A673 (cell line): Measurements from ENCODE around the gene ODC1. TPM values are rescaled to one million over a fixed set of nuclear protein-coding genes. Genes with fewer than 3 reads are reported as not detected.

Experiments used
- BruUV-seq: library from RNA; stranded (reverse); fragments of 400-500 nt; replicated peaks from 2 replicates; lab custom pipeline; 2021; lab: Mats Ljungman, UMichigan
- CTCF ChIA-PET: fragments of 300-600 bp; sonication (Branson Sonifier 250); formaldehyde crosslinking; loops from one replicate; lab custom pipeline; 2022; ENCODE audit warnings: antibody characterized with exemption; lab: Charles Lee
- POLR2A ChIA-PET: fragments of 300-600 bp; sonication (Branson Sonifier 250); formaldehyde crosslinking; loops from one replicate; lab custom pipeline; 2022; ENCODE audit warnings: antibody characterized with exemption; ENCODE audit not compliant: low non-redundant PET; lab: Charles Lee
- DNase-seq: peaks from one replicate; pipeline ENCODE4 v3.0.0-alpha.2; 2015; ENCODE audit warnings: low spot score
- H3K27ac ChIP-seq: fragments of 200-600 bp; sonication (generic); 2 replicates; pipeline ENCODE4 v1.5.1; 2016; ENCODE audit warnings: mixed run types, low read depth, mild to moderate bottlenecking, mixed read lengths, antibody characterized with exemption, low read length; ENCODE audit not compliant: poor library complexity, severe bottlenecking
- H3K27me3 ChIP-seq: fragments of 200-600 bp; sonication (generic); replicated peaks from 2 replicates; pipeline ENCODE4 v1.6.1; 2017; ENCODE audit warnings: mixed run types, low read depth, mild to moderate bottlenecking, mixed read lengths, antibody characterized with exemption, low read length; ENCODE audit not compliant: insufficient read depth, poor library complexity
- H3K36me3 ChIP-seq: fragments of 200-600 bp; sonication (generic); 2 replicates; pipeline ENCODE4 v1.6.1; 2016; ENCODE audit warnings: mixed run types, mild to moderate bottlenecking, mixed read lengths, antibody characterized with exemption, low read length; ENCODE audit not compliant: insufficient read depth, poor library complexity, severe bottlenecking
- H3K4me1 ChIP-seq: fragments of 200-600 bp; sonication (generic); 2 replicates; pipeline ENCODE4 v1.6.1; 2017; ENCODE audit warnings: mixed run types, mild to moderate bottlenecking, mixed read lengths, antibody characterized with exemption, low read length; ENCODE audit not compliant: insufficient read depth, poor library complexity, severe bottlenecking
- H3K4me3 ChIP-seq: fragments of 200-600 bp; sonication (generic); 2 replicates; pipeline ENCODE4 v1.5.1; 2016; ENCODE audit warnings: low read depth, mixed run types, mild to moderate bottlenecking, mixed read lengths, low read length; ENCODE audit not compliant: poor library complexity, severe bottlenecking
- H3K9me3 ChIP-seq: fragments of 200-600 bp; sonication (generic); 2 replicates; pipeline ENCODE4 v1.6.1; 2016; ENCODE audit warnings: mixed run types, low read depth, mild to moderate bottlenecking, mixed read lengths, antibody characterized with exemption, low read length; ENCODE audit not compliant: poor library complexity, severe bottlenecking
- EZH2 ChIP-seq: fragments of 200-600 bp; sonication (generic); IDR thresholded peaks from 2 replicates; pipeline ENCODE4 v1.6.1; 2017; ENCODE audit warnings: borderline replicate concordance, low read depth, mild to moderate bottlenecking, mixed read lengths, antibody characterized with exemption, low read length; ENCODE audit not compliant: poor library complexity, severe bottlenecking
- intact Hi-C: fragments of 100-400 bp; cut with micrococcal nuclease; formaldehyde crosslinking; loops from one replicate; pipeline ENCODE4 v1.10.0; 2022; ENCODE audit not compliant: unreplicated experiment
- total RNA-seq: library from RNA; stranded (reverse); gene quantifications from 2 replicates; pipeline ENCODE4 v1.2.3, GENCODE V29; 2021
- TF ChIP-seq, protein P1 (sequence below): fragments of 300-800, 200-600 bp; sonication (generic); conservative IDR thresholded peaks from 2 replicates; pipeline ENCODE4 v1.5.1; 2017; ENCODE audit warnings: low read depth, mild to moderate bottlenecking, antibody characterized with exemption, low read length, moderate library complexity, mixed read lengths

Gene ODC1
- total RNA-seq, 1 experiment from 2014 or later = 269 TPM

GRCh38 chr2:10449838-10450691 is 1.9 kb upstream of the ODC1 start:
- Histone ChIP-seq H3K27me3 (no peaks in the 10 kb centered on the region), H3K36me3 (peaks cover 4% of the 10 kb centered on the region), H3K9me3 (no peaks in the 10 kb centered on the region), H3K4me1 (peaks cover 21% of the 10 kb centered on the region), H3K27ac (no peak overlapping the region), H3K4me3 (peak overlapping the region; percentile 64)
- ChIA-PET CTCF (interaction anchor here (0.8 kb wide), 1 partner anchor 353 kb away, joined by 5 read pairs; no protein-coding TSS in a partner anchor), POLR2A (interaction anchor here (0.6 kb wide), 2 partner anchors 240 to 736 kb away, joined by 3 to 11 read pairs; no protein-coding TSS in a partner anchor)
- intact Hi-C loops = loop anchor here (5.0 kb wide), 1 partner anchor 217 kb away; no protein-coding TSS in a partner anchor
- BruUV-seq = no TSS peak
- peak; percentile 30 for DNase-seq
- TF ChIP-seq, protein P1, sequence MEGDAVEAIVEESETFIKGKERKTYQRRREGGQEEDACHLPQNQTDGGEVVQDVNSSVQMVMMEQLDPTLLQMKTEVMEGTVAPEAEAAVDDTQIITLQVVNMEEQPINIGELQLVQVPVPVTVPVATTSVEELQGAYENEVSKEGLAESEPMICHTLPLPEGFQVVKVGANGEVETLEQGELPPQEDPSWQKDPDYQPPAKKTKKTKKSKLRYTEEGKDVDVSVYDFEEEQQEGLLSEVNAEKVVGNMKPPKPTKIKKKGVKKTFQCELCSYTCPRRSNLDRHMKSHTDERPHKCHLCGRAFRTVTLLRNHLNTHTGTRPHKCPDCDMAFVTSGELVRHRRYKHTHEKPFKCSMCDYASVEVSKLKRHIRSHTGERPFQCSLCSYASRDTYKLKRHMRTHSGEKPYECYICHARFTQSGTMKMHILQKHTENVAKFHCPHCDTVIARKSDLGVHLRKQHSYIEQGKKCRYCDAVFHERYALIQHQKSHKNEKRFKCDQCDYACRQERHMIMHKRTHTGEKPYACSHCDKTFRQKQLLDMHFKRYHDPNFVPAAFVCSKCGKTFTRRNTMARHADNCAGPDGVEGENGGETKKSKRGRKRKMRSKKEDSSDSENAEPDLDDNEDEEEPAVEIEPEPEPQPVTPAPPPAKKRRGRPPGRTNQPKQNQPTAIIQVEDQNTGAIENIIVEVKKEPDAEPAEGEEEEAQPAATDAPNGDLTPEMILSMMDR = no peak
- no peak for TF ChIP-seq EZH2

DNA sequence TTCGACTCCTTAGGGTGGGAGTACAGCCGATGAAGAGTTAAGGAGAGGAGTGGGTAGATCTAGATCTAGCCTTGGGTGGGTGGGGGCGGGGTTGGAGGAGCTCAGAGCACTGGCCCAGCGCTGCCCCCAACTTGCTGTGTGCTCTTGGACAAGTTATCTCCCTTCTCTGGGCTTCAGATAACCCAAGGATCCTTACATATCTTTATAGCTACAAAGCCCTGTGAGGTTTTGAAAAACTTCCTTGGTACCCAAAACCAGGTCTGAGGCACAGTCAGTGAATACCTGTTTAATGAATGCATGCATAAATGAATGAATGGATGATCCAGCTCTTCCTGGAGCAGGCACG is 1.3 kb upstream of the ODC1 start:
- intact Hi-C loops = loop anchor here (5.0 kb wide), 1 partner anchor 218 kb away; no protein-coding TSS in a partner anchor
- no TSS peak for BruUV-seq
- DNase-seq = no peak
- Histone ChIP-seq H3K27me3 (no peaks in the 10 kb centered on the region), H3K36me3 (peaks cover 10% of the 10 kb centered on the region), H3K27ac (peak overlapping the region; percentile 85), H3K4me1 (peaks cover 21% of the 10 kb centered on the region), H3K4me3 (peak overlapping the region; percentile 64), H3K9me3 (no peaks in the 10 kb centered on the region)
- CTCF ChIA-PET = interaction anchor here (0.8 kb wide), 1 partner anchor 352 kb away, joined by 5 read pairs; no protein-coding TSS in a partner anchor
- TF ChIP-seq, protein P1 = no peak
- no peak for TF ChIP-seq EZH2
- POLR2A ChIA-PET = interaction anchor here (0.6 kb wide), 1 partner anchor 241 kb away, joined by 11 read pairs; no protein-coding TSS in a partner anchor

GRCh38 chr2:10448576-10449485 is 704 bp upstream of the ODC1 start:
- TSS peak; percentile 77 for BruUV-seq
- Histone ChIP-seq H3K4me3 (peak overlapping the region; percentile 64), H3K27me3 (no peaks in the 10 kb centered on the region), H3K4me1 (peaks cover 21% of the 10 kb centered on the region), H3K27ac (peak overlapping the region; percentile 85), H3K9me3 (no peaks in the 10 kb centered on the region), H3K36me3 (peaks cover 17% of the 10 kb centered on the region)
- intact Hi-C loops = loop anchor here (5.0 kb wide), 1 partner anchor 218 kb away; no protein-coding TSS in a partner anchor
- DNase-seq = peak; percentile 53
- ChIA-PET CTCF (interaction anchor here (0.8 kb wide), 1 partner anchor 352 kb away, joined by 5 read pairs; no protein-coding TSS in a partner anchor), POLR2A (interaction anchor here (0.6 kb wide), 1 partner anchor 589 kb away, joined by 3 read pairs; no protein-coding TSS in a partner anchor)
- TF ChIP-seq, protein P1 = 0 out of 2 replicates have a peak, but pooled peaks have one; percentile 19
- no peak for TF ChIP-seq EZH2
